GM12878 (cell line): ENCODE data around the gene ARMC6. TPM values are rescaled to one million over a fixed set of nuclear protein-coding genes. Genes with fewer than 3 reads are reported as not detected.

ENCODE experiments used
- ATAC-seq: fragments of 200-7000 bp; cut with Tn5 transposase; 3 replicates; pipeline ENCODE4 v1.9.1; 2020; ENCODE audit warnings: mild to moderate bottlenecking, moderate library complexity
- BruUV-seq: library from RNA; stranded (reverse); fragments of 400-500 nt; replicated peaks from 2 replicates; lab custom pipeline; 2021; lab: Mats Ljungman, UMichigan
- CTCF ChIA-PET: fragments of 300-600 bp; sonication (Branson Sonifier 250); formaldehyde crosslinking; extraction: SDS; loops from one replicate; lab custom pipeline; 2021; ENCODE audit warnings: inconsistent platforms; lab: Yijun Ruan, JAX
- POLR2A ChIA-PET: fragments of 350-600 bp; formaldehyde crosslinking; extraction: SDS; loops from one replicate; lab custom pipeline; 2021; ENCODE audit warnings: inconsistent platforms; lab: Charles Lee
- RAD21 ChIA-PET: fragments of 300-600 bp; sonication (Branson Sonifier 250); formaldehyde crosslinking; loops from one replicate; lab custom pipeline; 2023; ENCODE audit warnings: antibody characterized with exemption; ENCODE audit not compliant: unreplicated experiment; lab: Charles Lee
- SMC1A ChIA-PET: fragments of 300-600 bp; sonication (Branson Sonifier 250); formaldehyde crosslinking; loops from one replicate; lab custom pipeline; 2023; ENCODE audit not compliant: unreplicated experiment, uncharacterized antibody; lab: Charles Lee
- DNase-seq: peaks from one replicate; pipeline ENCODE4 v3.0.0-alpha.2; 2011; ENCODE audit warnings: low read depth, low spot score
- FAIRE-seq: peaks from 3 replicates; lab custom pipeline; 2011; peaks lifted over from hg19 to GRCh38; lab: Jason Lieb, UNC
- H2AFZ ChIP-seq: 2 replicates; pipeline ENCODE4 v1.6.0; 2011; ENCODE audit warnings: low read depth, low read length, control low read depth; ENCODE audit not compliant: control insufficient read depth
- H3K27ac ChIP-seq: 2 replicates; pipeline ENCODE4 v1.5.1; 2011; ENCODE audit warnings: control low read depth; ENCODE audit not compliant: control insufficient read depth, insufficient read depth
- H3K27me3 ChIP-seq, 2 experiments: replicated peaks in 1 of 2; 2 replicates each; pipeline versions ENCODE4 v1.6.0 to v1.6.1; 2011; ENCODE audit warnings: low read length in 1 of 2; ENCODE audit not compliant: control insufficient read depth in 2 of 2, insufficient read depth in 2 of 2
- H3K36me3 ChIP-seq, 2 experiments: 2 replicates each; pipeline ENCODE4 v1.5.1; 2011; ENCODE audit warnings: low read length in 1 of 2; ENCODE audit not compliant: control insufficient read depth in 2 of 2, insufficient read depth in 2 of 2
- H3K4me1 ChIP-seq: 2 replicates; pipeline ENCODE4 v1.6.1; 2011; ENCODE audit warnings: mild to moderate bottlenecking, low read length, moderate library complexity, mixed read lengths; ENCODE audit not compliant: control insufficient read depth, insufficient read depth
- H3K4me2 ChIP-seq: 2 replicates; pipeline ENCODE4 v1.6.0; 2011; ENCODE audit warnings: control low read depth; ENCODE audit not compliant: control insufficient read depth, insufficient read depth
- H3K4me3 ChIP-seq: fragments of 200-600 bp; sonication (generic); 2 replicates; pipeline ENCODE4 v1.5.1; 2016
- H3K79me2 ChIP-seq: 2 replicates; pipeline ENCODE4 v1.6.0; 2011; ENCODE audit warnings: low read length; ENCODE audit not compliant: control insufficient read depth, insufficient read depth
- H3K9ac ChIP-seq: 2 replicates; pipeline ENCODE4 v1.8.0; 2011; ENCODE audit warnings: low read length, control low read depth, mixed read lengths; ENCODE audit not compliant: control insufficient read depth, insufficient read depth
- H3K9me3 ChIP-seq: replicated peaks from 3 replicates; pipeline ENCODE4 v1.5.1; 2011; ENCODE audit warnings: mild to moderate bottlenecking, low read length; ENCODE audit not compliant: control insufficient read depth, insufficient read depth
- H4K20me1 ChIP-seq: 2 replicates; pipeline ENCODE4 v1.6.0; 2011; ENCODE audit not compliant: control insufficient read depth, insufficient read depth
- BACH1 ChIP-seq: fragments of 450-650 bp; IDR thresholded peaks from 2 replicates; pipeline ENCODE4 v1.6.1; 2017; ENCODE audit warnings: mild to moderate bottlenecking, borderline replicate concordance
- BCLAF1 ChIP-seq: fragments of 450-650 bp; IDR thresholded peaks from 2 replicates; pipeline ENCODE4 v1.6.1; 2017; ENCODE audit warnings: antibody characterized with exemption, mild to moderate bottlenecking, moderate library complexity
- BHLHE40 ChIP-seq, 2 experiments: fragments of 450-650 bp in 1 of 2; IDR thresholded peaks; 2 replicates each; pipeline ENCODE4 v1.6.1; 2011 to 2017; ENCODE audit warnings: low read depth in 2 of 2, borderline replicate concordance in 1 of 2, improper control_type of control experiment in 1 of 2, low read length in 1 of 2, mild to moderate bottlenecking in 1 of 2
- CHD4 ChIP-seq: fragments of 200-600 bp; sonication (generic); IDR thresholded peaks from 2 replicates; pipeline ENCODE4 v1.6.1; 2016; ENCODE audit warnings: mild to moderate bottlenecking
- EP300 ChIP-seq, 2 experiments: fragments of 150-350 bp in 1 of 2; IDR thresholded peaks; 2 replicates each; pipeline ENCODE4 v1.6.1; 2011 to 2012; ENCODE audit warnings: low read depth in 2 of 2, low read length in 2 of 2, borderline replicate concordance in 1 of 2, improper control_type of control experiment in 1 of 2, inconsistent platforms in 1 of 2; ENCODE audit not compliant: control insufficient read depth in 1 of 2
- GATAD2B ChIP-seq: fragments of 450-650 bp; conservative IDR thresholded peaks from 2 replicates; pipeline ENCODE4 v1.6.1; 2017; ENCODE audit warnings: low read depth, mild to moderate bottlenecking, moderate library complexity
- KDM1A ChIP-seq: fragments of 200-600 bp; sonication (generic); IDR thresholded peaks from 2 replicates; pipeline ENCODE4 v1.6.1; 2016; ENCODE audit warnings: borderline replicate concordance
- LARP7 ChIP-seq: fragments of 450-650 bp; IDR thresholded peaks from 2 replicates; pipeline ENCODE4 v1.6.1; 2017; ENCODE audit warnings: mild to moderate bottlenecking
- MEF2A ChIP-seq: IDR thresholded peaks from 2 replicates; pipeline ENCODE4 v1.6.1; 2011; ENCODE audit warnings: low read depth, mild to moderate bottlenecking, low read length, moderate library complexity; ENCODE audit not compliant: insufficient read depth
- MYC ChIP-seq: IDR thresholded peaks from 2 replicates; pipeline ENCODE4 v1.6.1; 2011; ENCODE audit warnings: mild to moderate bottlenecking, low read length, moderate library complexity, inconsistent platforms; ENCODE audit not compliant: insufficient read depth, insufficient replicate concordance, insufficient read length, severe bottlenecking
- NKRF ChIP-seq: fragments of 450-650 bp; conservative IDR thresholded peaks from 2 replicates; pipeline ENCODE4 v1.6.1; 2017; ENCODE audit warnings: mild to moderate bottlenecking, moderate library complexity
- NR2C1 ChIP-seq: fragments of 450-650 bp; IDR thresholded peaks from 2 replicates; pipeline ENCODE4 v1.6.1; 2017; ENCODE audit warnings: antibody characterized with exemption, mild to moderate bottlenecking, moderate library complexity
- POLR2A ChIP-seq: IDR thresholded peaks from 2 replicates; pipeline ENCODE4 v1.6.1; 2011; ENCODE audit warnings: low read depth, mild to moderate bottlenecking, low read length
- RCOR1 ChIP-seq: conservative IDR thresholded peaks from 2 replicates; pipeline ENCODE4 v1.6.1; 2012; ENCODE audit warnings: low read depth, low read length, improper control_type of control experiment
- SMAD1 ChIP-seq: fragments of 450-650 bp; IDR thresholded peaks from 2 replicates; pipeline ENCODE4 v1.6.1; 2018; ENCODE audit warnings: mild to moderate bottlenecking, low read depth; ENCODE audit not compliant: partially characterized antibody
- SMARCA5 ChIP-seq: fragments of 450-650 bp; IDR thresholded peaks from 2 replicates; pipeline ENCODE4 v1.6.1; 2017; ENCODE audit warnings: mild to moderate bottlenecking
- TARDBP ChIP-seq: IDR thresholded peaks from 2 replicates; pipeline ENCODE4 v1.6.1; 2016; ENCODE audit warnings: borderline replicate concordance
- TCF12 ChIP-seq: IDR thresholded peaks from 2 replicates; pipeline ENCODE4 v1.6.1; 2011; ENCODE audit warnings: low read depth, mild to moderate bottlenecking, low read length
- YBX1 ChIP-seq: fragments of 450-650 bp; IDR thresholded peaks from 2 replicates; pipeline ENCODE4 v1.6.1; 2016; ENCODE audit warnings: antibody characterized with exemption
- YY1 ChIP-seq: IDR thresholded peaks from 2 replicates; pipeline ENCODE4 v1.6.1; 2011; ENCODE audit warnings: low read depth, mild to moderate bottlenecking, low read length
- ZNF217 ChIP-seq: fragments of 450-650 bp; IDR thresholded peaks from 2 replicates; pipeline ENCODE4 v1.6.1; 2017; ENCODE audit warnings: antibody characterized with exemption, mild to moderate bottlenecking
- ZSCAN29 ChIP-seq: fragments of 450-650 bp; IDR thresholded peaks from 2 replicates; pipeline ENCODE4 v1.6.1; 2017; ENCODE audit warnings: mild to moderate bottlenecking, moderate library complexity
- WGBS: methylation state at CpG from one replicate; pipeline ENCODE4 v1.1.6; 2016; ENCODE audit warnings: low lambda C conversion rate; ENCODE audit not compliant: insufficient replicate concordance, insufficient coverage; ENCODE audit errors: missing lambda C conversion rate; 5-methylcytosine and 5-hydroxymethylcytosine counted together
- in situ Hi-C: fragments of 300-500 bp; cut with MboI; formaldehyde crosslinking; loops from 9 replicates; pipeline ENCODE4 v1.14.3; 2018; ENCODE audit warnings: mixed read lengths
- intact Hi-C: fragments of 100-400 bp; cut with micrococcal nuclease; formaldehyde crosslinking; loops from one replicate; pipeline ENCODE4 v1.14.2; 2022; ENCODE audit not compliant: unreplicated experiment
- polyA plus RNA-seq, 11 experiments: library from polyadenylated mRNA; depleted of rRNA in 4 of 11; unstranded in 6 of 11; stranded (reverse) in 5 of 11; fragments of >200 nt; fragmentation: Nextera tagmentation in 4 of 11; fragmentation: Illumina TruSeq in 1 of 11; extraction: Ambion mirVana in 4 of 11; extraction: Trizol in 1 of 11; gene quantifications; 1 replicate in 1 of 11; 2 replicates in 10 of 11; pipeline versions ENCODE4 v1.2.1 to v1.2.3, GENCODE V29; 2011 to 2016; ENCODE audit warnings: inconsistent platforms in 2 of 11, missing spikeins in 2 of 11, low read depth in 1 of 11
- total RNA-seq, 4 experiments: library from RNA; depleted of rRNA in 3 of 4; stranded (reverse); fragments of >200 nt in 3 of 4; fragmentation: Illumina TruSeq in 1 of 4; extraction: Trizol in 1 of 4; gene quantifications; 2 replicates each; pipeline versions ENCODE4 v1.2.1 to v1.2.3, GENCODE V29; 2013 to 2021

Gene ARMC6
- total and polyA plus RNA-seq, 10 of the 15 experiments (the other 5 are each of a cell fraction or from before 2014, with no cell fraction given) = 1.1 to 64.4 (median 41.6) TPM

GRCh38 chr19:19033176-19033425 lies 302 bp upstream of the ARMC6 start:
- H3K4me2 ChIP-seq = peak overlapping the region; percentile 85; the same call in 1 of the 2 replicates
- peaks cover 42% of the 10 kb centered on the region for H3K79me2 ChIP-seq
- BruUV-seq = no TSS peak
- POLR2A ChIA-PET = no interaction called here
- peaks cover 5% of the 10 kb centered on the region for H3K4me1 ChIP-seq
- peak overlapping the region; percentile 94 for H3K27ac ChIP-seq
- H4K20me1 ChIP-seq = no peaks in the 10 kb centered on the region
- peaks cover 2% of the 10 kb centered on the region; the same call in 1 of the 3 replicates for H3K9me3 ChIP-seq
- FAIRE-seq = no peak
- CTCF ChIA-PET = no interaction called here
- intact Hi-C loops = no loop called here
- no peak for DNase-seq
- in situ Hi-C loops = no loop called here
- H2AFZ ChIP-seq = peak overlapping the region; percentile 89
- RAD21 ChIA-PET = no interaction called here
- SMC1A ChIA-PET = no interaction called here
- peak overlapping the region; percentile 99 for H3K4me3 ChIP-seq
- H3K9ac ChIP-seq = peak overlapping the region; percentile 93
- WGBS = 0% methylated on average over 21 of the region's 32 CpGs
- peaks cover 0 to 13% of the 10 kb centered on the region in 2 experiments for H3K36me3 ChIP-seq
- H3K27me3 ChIP-seq = no peaks in the 10 kb centered on the region
- ATAC-seq = no peak
- TF ChIP-seq YY1 (peak; percentile 77), YBX1 (no peak), KDM1A (no peak), TCF12 (no peak), SMAD1 (no peak), NR2C1 (peak; percentile 16; the same call in 1 of the 2 replicates), CHD4 (no peak), EP300 (IDR thresholded peaks at IDR 0.05; ENCODE audit: borderline replicate concordance in 1 of 2, control insufficient read depth in 1 of 2, low read depth in 2 of 2, low read length in 2 of 2) (no peak), SMARCA5 (peak; percentile 76; the same call in 1 of the 2 replicates), ZSCAN29 (0 out of 2 replicates have a peak, but pooled peaks have one; percentile 35), LARP7 (peak; percentile 89), ZNF217 (no peak), TARDBP (no peak), NKRF (peak; percentile 83), POLR2A (no peak), MEF2A (no peak), GATAD2B (peak; percentile 83), BACH1 (peak; percentile 48; the same call in 1 of the 2 replicates), MYC (no peak), BCLAF1 (0 out of 2 replicates have a peak, but pooled peaks have one; percentile 54), BHLHE40 (IDR thresholded peaks at IDR 0.05; ENCODE audit: borderline replicate concordance in 1 of 2, low read depth in 2 of 2, low read length in 1 of 2) (no peak), RCOR1 (no peak)
